HepG2 (cell line): ENCODE results near the gene NECAB2. TPM values are rescaled to one million over a fixed set of nuclear protein-coding genes. Genes with fewer than 3 reads are reported as not detected.

ENCODE experiments used
- ATRX ChIP-seq: sonication (generic); formaldehyde crosslinking; IDR thresholded peaks from 2 replicates; pipeline ENCODE4 v1.4.0; 2020; ENCODE audit warnings: missing genetic modification reagents, borderline replicate concordance
- FOXK1 ChIP-seq: sonication (generic); formaldehyde crosslinking; IDR thresholded peaks from 2 replicates; pipeline ENCODE4 v1.4.0; 2020; ENCODE audit warnings: low read depth, missing genetic modification reagents, borderline replicate concordance
- MEIS2 ChIP-seq: sonication (generic); formaldehyde crosslinking; IDR thresholded peaks from 2 replicates; pipeline ENCODE4 v1.9.0; 2021; ENCODE audit warnings: mild to moderate bottlenecking, missing genetic modification reagents
- MIXL1 ChIP-seq: IDR thresholded peaks from 2 replicates; pipeline ENCODE4 v1.6.1; 2016
- NFE2L1 ChIP-seq: sonication (generic); formaldehyde crosslinking; IDR thresholded peaks from 2 replicates; pipeline ENCODE4 v1.4.0; 2020; ENCODE audit warnings: missing genetic modification reagents, mild to moderate bottlenecking, borderline replicate concordance
- PAF1 ChIP-seq: IDR thresholded peaks from 2 replicates; pipeline ENCODE4 v1.6.1; 2016; ENCODE audit warnings: missing genetic modification reagents, missing compliant biosample characterization
- POLR2A ChIP-seq, 2 experiments: IDR thresholded peaks; 2 replicates each; pipeline ENCODE4 v1.6.1; 2011; ENCODE audit warnings: low read depth in 2 of 2, low read length in 2 of 2, mild to moderate bottlenecking in 1 of 2, moderate library complexity in 1 of 2; ENCODE audit not compliant: insufficient read depth in 1 of 2
- PTBP1 ChIP-seq: fragments of 200-400 bp; formaldehyde crosslinking; IDR thresholded peaks from 2 replicates; pipeline ENCODE4 v1.6.1; 2018; ENCODE audit warnings: low read length, low read depth; ENCODE audit not compliant: poor library complexity, severe bottlenecking
- SIX1 ChIP-seq: sonication (generic); formaldehyde crosslinking; IDR thresholded peaks from 2 replicates; pipeline ENCODE4 v1.4.0; 2020; ENCODE audit warnings: missing genetic modification reagents, borderline replicate concordance
- TSC22D2 ChIP-seq: sonication (generic); formaldehyde crosslinking; IDR thresholded peaks from 2 replicates; pipeline ENCODE4 v1.5.1; 2020; ENCODE audit warnings: missing genetic modification reagents, mild to moderate bottlenecking, borderline replicate concordance
- XBP1 ChIP-seq: sonication (generic); formaldehyde crosslinking; IDR thresholded peaks from 2 replicates; pipeline ENCODE4 v1.5.0; 2020; ENCODE audit warnings: missing genetic modification reagents
- ZBTB1 ChIP-seq: sonication (generic); formaldehyde crosslinking; IDR thresholded peaks from 2 replicates; pipeline ENCODE4 v1.4.0; 2020; ENCODE audit warnings: missing genetic modification reagents, borderline replicate concordance
- ZBTB40 ChIP-seq, 2 experiments: fragments of 450-650 bp in 1 of 2; sonication (generic) in 1 of 2; formaldehyde crosslinking in 1 of 2; IDR thresholded peaks; 2 replicates each; pipeline versions ENCODE4 v1.6.1 to v1.8.0; 2016 to 2022; ENCODE audit warnings: antibody characterized with exemption in 1 of 2, mild to moderate bottlenecking in 1 of 2, missing genetic modification reagents in 1 of 2
- ZFY ChIP-seq: sonication (generic); formaldehyde crosslinking; IDR thresholded peaks from 2 replicates; pipeline ENCODE4 v1.4.0; 2020; ENCODE audit warnings: missing genetic modification reagents
- ZNF121 ChIP-seq: sonication (generic); formaldehyde crosslinking; IDR thresholded peaks from 2 replicates; pipeline ENCODE4 v1.5.0; 2020; ENCODE audit warnings: mild to moderate bottlenecking, missing genetic modification reagents
- ZNF274 ChIP-seq: sonication (generic); formaldehyde crosslinking; IDR thresholded peaks from 2 replicates; pipeline ENCODE4 v1.5.1; 2020; ENCODE audit warnings: mild to moderate bottlenecking, missing genetic modification reagents
- ZNF660 ChIP-seq: sonication (generic); formaldehyde crosslinking; IDR thresholded peaks from 2 replicates; pipeline ENCODE4 v1.5.1; 2020; ENCODE audit warnings: mild to moderate bottlenecking, low read depth, missing genetic modification reagents, borderline replicate concordance
- ZNF703 ChIP-seq: sonication (generic); formaldehyde crosslinking; IDR thresholded peaks from 2 replicates; pipeline ENCODE4 v1.5.1; 2020; ENCODE audit warnings: missing genetic modification reagents, mild to moderate bottlenecking, moderate library complexity, borderline replicate concordance
- ZNF772 ChIP-seq: sonication (generic); formaldehyde crosslinking; IDR thresholded peaks from 2 replicates; pipeline ENCODE4 v1.5.0; 2020; ENCODE audit warnings: mild to moderate bottlenecking, missing genetic modification reagents
- polyA plus RNA-seq, 8 experiments: library from polyadenylated mRNA; depleted of rRNA in 3 of 8; stranded (reverse) in 7 of 8; unstranded in 1 of 8; fragments of >200 nt; fragmentation: Illumina TruSeq in 4 of 8; extraction: Trizol in 4 of 8; gene quantifications; 2 replicates each; pipeline versions ENCODE4 v1.2.1 to v1.2.3, GENCODE V29; 2011 to 2016; ENCODE audit warnings: low read depth in 4 of 8, missing spikeins in 1 of 8, mixed read lengths in 1 of 8; ENCODE audit not compliant: insufficient read depth in 1 of 8
- total RNA-seq, 5 experiments: library from RNA; depleted of rRNA; stranded (reverse); fragments of >200 nt; fragmentation: Illumina TruSeq; extraction: Trizol; gene quantifications; 2 replicates each; pipeline ENCODE4 v1.2.3, GENCODE V29; 2016; ENCODE audit warnings: low read depth in 1 of 5

The NECAB2 gene
- total and polyA plus RNA-seq, 2 of the 13 experiments (the other 11 are each of a cell fraction or from before 2014, with no cell fraction given) = 0.21 to 0.49 TPM

GRCh38 chr16:83952940-83953795, 14.9 kb upstream of the NECAB2 start, which contains the start of gene OSGIN1 (continued):
- 0 out of 2 replicates have a peak, but pooled peaks have one; percentile 90 for TF ChIP-seq MEIS2
- TF ChIP-seq ZNF772 (CRISPR knock-in tag) = no peak; the same call in none of the 2 replicates
- TF ChIP-seq ZNF703 (CRISPR knock-in tag) = peak; percentile 79; the same call in 1 of the 2 replicates
- peak; percentile 58 for TF ChIP-seq FOXK1 (CRISPR knock-in tag)
- no peak for TF ChIP-seq PAF1 (CRISPR knock-in tag)
- peak; percentile 66; the same call in 1 of the 2 replicates for TF ChIP-seq ZNF121
- peak; percentile 82; the same call in 1 of the 2 replicates for TF ChIP-seq XBP1 (CRISPR knock-in tag)
- TF ChIP-seq ZNF274 (CRISPR knock-in tag) = no peak
- no peak; the same call in 1 of the 2 replicates for TF ChIP-seq ZBTB1 (CRISPR knock-in tag)
- TF ChIP-seq POLR2A (IDR thresholded peaks at IDR 0.05; ENCODE audit: insufficient read depth in 1 of 2, low read depth in 2 of 2, low read length in 2 of 2) = peak; percentile 95 to 96
- peak; percentile 5; the same call in 1 of the 2 replicates for TF ChIP-seq MIXL1 (CRISPR knock-in tag)
- TF ChIP-seq ZFY (CRISPR knock-in tag) = peak; percentile 66; the same call in 1 of the 2 replicates
- no peak for TF ChIP-seq PTBP1
- no peak for TF ChIP-seq ZBTB40 (IDR thresholded peaks at IDR 0.05)
- peak; percentile 55; the same call in 1 of the 2 replicates for TF ChIP-seq ZBTB40 (CRISPR knock-in tag; IDR thresholded peaks at IDR 0.05)
- TF ChIP-seq SIX1 (CRISPR knock-in tag) = no peak
- TF ChIP-seq ATRX (CRISPR knock-in tag) = no peak
- TF ChIP-seq ZNF660 (CRISPR knock-in tag) = no peak
- TF ChIP-seq NFE2L1 (CRISPR knock-in tag) = peak; percentile 93
- TF ChIP-seq TSC22D2 (CRISPR knock-in tag) = peak; percentile 74; the same call in 1 of the 2 replicates
